ENCODE measurements around the gene ATP4B. TPM values are rescaled to one million over a fixed set of nuclear protein-coding genes. Genes with fewer than 3 reads are reported as not detected.

Gene ATP4B
- total RNA-seq, 1 donor: not detected

GRCh38 chr13:113616281-113616906, 41.6 kb downstream of the ATP4B start:
- peaks cover 69% of the 10 kb centered on the region for H4K20me1 ChIP-seq (ENCODE audit: insufficient read depth, low read length)
- H3K4me2 ChIP-seq (ENCODE audit: insufficient read depth, low read length): no peak overlapping the region
- peak; percentile 42 for DNase-seq (ENCODE audit: insufficient read length, low spot score, missing footprints)
- peaks cover 40% of the 10 kb centered on the region for H3K36me3 ChIP-seq (ENCODE audit: insufficient read depth, low read length)
- peaks cover 10% of the 10 kb centered on the region for H3K4me1 ChIP-seq (ENCODE audit: insufficient read depth, low read length)
- H2AFZ ChIP-seq (ENCODE audit: low read length): no peak overlapping the region
- H3K79me2 ChIP-seq (ENCODE audit: insufficient read depth, low read length): peaks cover 88% of the 10 kb centered on the region
- H3K27me3 ChIP-seq (ENCODE audit: insufficient read depth, low read length): no peaks in the 10 kb centered on the region
- no peak overlapping the region for H3K27ac ChIP-seq (ENCODE audit: low read depth, low read length)
- TF ChIP-seq CTCF (IDR thresholded peaks at IDR 0.05; ENCODE audit: extremely low read depth, low read depth, low read length): no peak
- H3K4me3 ChIP-seq (ENCODE audit: insufficient read depth, low read length): no peak overlapping the region
- H3K9me3 ChIP-seq (ENCODE audit: low read depth, low read length): no peaks in the 10 kb centered on the region

GRCh38 chr13:113613789-113614379, 44.1 kb downstream of the ATP4B start:
- Histone ChIP-seq H3K4me2 (ENCODE audit: insufficient read depth, low read length) (no peak overlapping the region), H3K4me1 (ENCODE audit: insufficient read depth, low read length) (peaks cover 10% of the 10 kb centered on the region), H3K27me3 (ENCODE audit: insufficient read depth, low read length) (no peaks in the 10 kb centered on the region), H2AFZ (ENCODE audit: low read length) (no peak overlapping the region), H3K79me2 (ENCODE audit: insufficient read depth, low read length) (peaks cover 100% of the 10 kb centered on the region), H3K27ac (ENCODE audit: low read depth, low read length) (no peak overlapping the region), H3K4me3 (ENCODE audit: insufficient read depth, low read length) (no peak overlapping the region), H3K36me3 (ENCODE audit: insufficient read depth, low read length) (peaks cover 46% of the 10 kb centered on the region), H3K9me3 (ENCODE audit: low read depth, low read length) (no peaks in the 10 kb centered on the region), H4K20me1 (ENCODE audit: insufficient read depth, low read length) (peaks cover 74% of the 10 kb centered on the region)
- no peak for TF ChIP-seq CTCF (IDR thresholded peaks at IDR 0.05; ENCODE audit: extremely low read depth, low read depth, low read length)
- DNase-seq (ENCODE audit: insufficient read length, low spot score, missing footprints): no peak

- DNase-seq (ENCODE audit: insufficient read length, low spot score, missing footprints): no peak
- peaks cover 100% of the 10 kb centered on the region for H3K79me2 ChIP-seq (ENCODE audit: insufficient read depth, low read length)
- no peaks in the 10 kb centered on the region for H3K27me3 ChIP-seq (ENCODE audit: insufficient read depth, low read length)
- no peak overlapping the region for H2AFZ ChIP-seq (ENCODE audit: low read length)
- TF ChIP-seq CTCF (IDR thresholded peaks at IDR 0.05; ENCODE audit: extremely low read depth, low read depth, low read length): no peak
- H3K4me2 ChIP-seq (ENCODE audit: insufficient read depth, low read length): no peak overlapping the region
- peaks cover 41% of the 10 kb centered on the region for H3K36me3 ChIP-seq (ENCODE audit: insufficient read depth, low read length)
- H3K4me3 ChIP-seq (ENCODE audit: insufficient read depth, low read length): no peak overlapping the region
- H4K20me1 ChIP-seq (ENCODE audit: insufficient read depth, low read length): peaks cover 74% of the 10 kb centered on the region
- no peaks in the 10 kb centered on the region for H3K9me3 ChIP-seq (ENCODE audit: low read depth, low read length)
- peaks cover 7% of the 10 kb centered on the region for H3K4me1 ChIP-seq (ENCODE audit: insufficient read depth, low read length)
- no peak overlapping the region for H3K27ac ChIP-seq (ENCODE audit: low read depth, low read length)
These were observed 45.4 kb downstream of the ATP4B start for GRCh38 chr13:113612607-113613006.

GRCh38 chr13:113611996-113612395, 46.0 kb downstream of the ATP4B start:
- Histone ChIP-seq H3K27ac (ENCODE audit: low read depth, low read length) (no peak overlapping the region), H3K36me3 (ENCODE audit: insufficient read depth, low read length) (peaks cover 38% of the 10 kb centered on the region), H4K20me1 (ENCODE audit: insufficient read depth, low read length) (peaks cover 68% of the 10 kb centered on the region), H2AFZ (ENCODE audit: low read length) (no peak overlapping the region), H3K4me2 (ENCODE audit: insufficient read depth, low read length) (no peak overlapping the region), H3K79me2 (ENCODE audit: insufficient read depth, low read length) (peaks cover 100% of the 10 kb centered on the region), H3K27me3 (ENCODE audit: insufficient read depth, low read length) (no peaks in the 10 kb centered on the region), H3K4me3 (ENCODE audit: insufficient read depth, low read length) (no peak overlapping the region), H3K4me1 (ENCODE audit: insufficient read depth, low read length) (peaks cover under 1% of the 10 kb centered on the region), H3K9me3 (ENCODE audit: low read depth, low read length) (no peaks in the 10 kb centered on the region)
- no peak for TF ChIP-seq CTCF (IDR thresholded peaks at IDR 0.05; ENCODE audit: extremely low read depth, low read depth, low read length)
- no peak for DNase-seq (ENCODE audit: insufficient read length, low spot score, missing footprints)
